ENCODE results near the gene FERMT1. TPM values are rescaled to one million over a fixed set of nuclear protein-coding genes. Genes with fewer than 3 reads are reported as not detected.

FERMT1 gene
- total and polyA plus RNA-seq, 7 donors = 0.16 to 31.5 (median 0.41) TPM

- Histone ChIP-seq H3K4me1 (no peaks in the 10 kb centered on the region), H3K36me3 (no peaks in the 10 kb centered on the region), H3K4me3 (no peak overlapping the region), H3K9me3 (no peaks in the 10 kb centered on the region), H3K27me3 (peaks cover 0 to 21% (median 0%) of the 10 kb centered on the region in 3 donors), H3K27ac (no peak overlapping the region)
- intact Hi-C loops (cut with DNase I) = no loop called here
- no peak for DNase-seq
- no peak for TF ChIP-seq POLR2A (IDR thresholded peaks at IDR 0.05)
- no peak for TF ChIP-seq EP300 (IDR thresholded peaks at IDR 0.05)
- TF ChIP-seq, protein P1, sequence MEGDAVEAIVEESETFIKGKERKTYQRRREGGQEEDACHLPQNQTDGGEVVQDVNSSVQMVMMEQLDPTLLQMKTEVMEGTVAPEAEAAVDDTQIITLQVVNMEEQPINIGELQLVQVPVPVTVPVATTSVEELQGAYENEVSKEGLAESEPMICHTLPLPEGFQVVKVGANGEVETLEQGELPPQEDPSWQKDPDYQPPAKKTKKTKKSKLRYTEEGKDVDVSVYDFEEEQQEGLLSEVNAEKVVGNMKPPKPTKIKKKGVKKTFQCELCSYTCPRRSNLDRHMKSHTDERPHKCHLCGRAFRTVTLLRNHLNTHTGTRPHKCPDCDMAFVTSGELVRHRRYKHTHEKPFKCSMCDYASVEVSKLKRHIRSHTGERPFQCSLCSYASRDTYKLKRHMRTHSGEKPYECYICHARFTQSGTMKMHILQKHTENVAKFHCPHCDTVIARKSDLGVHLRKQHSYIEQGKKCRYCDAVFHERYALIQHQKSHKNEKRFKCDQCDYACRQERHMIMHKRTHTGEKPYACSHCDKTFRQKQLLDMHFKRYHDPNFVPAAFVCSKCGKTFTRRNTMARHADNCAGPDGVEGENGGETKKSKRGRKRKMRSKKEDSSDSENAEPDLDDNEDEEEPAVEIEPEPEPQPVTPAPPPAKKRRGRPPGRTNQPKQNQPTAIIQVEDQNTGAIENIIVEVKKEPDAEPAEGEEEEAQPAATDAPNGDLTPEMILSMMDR (IDR thresholded peaks at IDR 0.05) = no peak
- no peak for TF ChIP-seq POLR2AphosphoS5 (IDR thresholded peaks at IDR 0.05)
- WGBS, 2 donors = 76 to 80% methylated on average over 6 of the region's 6 CpGs
Observed at GRCh38 chr20:6060213-6060612, 62.6 kb downstream of the FERMT1 start.

- Histone ChIP-seq H3K27me3 (peaks cover 0 to 28% (median 3%) of the 10 kb centered on the region in 3 donors), H3K36me3 (no peaks in the 10 kb centered on the region), H3K27ac (no peak overlapping the region), H3K4me3 (no peak overlapping the region), H3K9me3 (no peaks in the 10 kb centered on the region), H3K4me1 (no peaks in the 10 kb centered on the region)
- 12 to 41% methylated on average over 7 of the region's 7 CpGs for WGBS, 2 donors
- intact Hi-C loops (cut with DNase I) = no loop called here
- no peak for DNase-seq
- TF ChIP-seq POLR2A (IDR thresholded peaks at IDR 0.05) = no peak
- no peak for TF ChIP-seq EP300 (IDR thresholded peaks at IDR 0.05)
- no peak for TF ChIP-seq POLR2AphosphoS5 (IDR thresholded peaks at IDR 0.05)
- TF ChIP-seq, protein P1 (IDR thresholded peaks at IDR 0.05) = no peak
Observed at GRCh38 chr20:6058684-6059295, 64.0 kb downstream of the FERMT1 start.

- H3K4me3 ChIP-seq = no peak overlapping the region
- H3K27ac ChIP-seq = no peak overlapping the region
- TF ChIP-seq POLR2A (IDR thresholded peaks at IDR 0.05) (no peak), EP300 (IDR thresholded peaks at IDR 0.05) (no peak)
- TF ChIP-seq, protein P1 (IDR thresholded peaks at IDR 0.05) = no peak
- peaks cover 0 to 39% (median 4%) of the 10 kb centered on the region in 3 donors for H3K27me3 ChIP-seq
- intact Hi-C loops (cut with DNase I) = no loop called here
- WGBS, 2 donors = 68 to 86% methylated on average over 2 of the region's 2 CpGs
- DNase-seq = no peak
- no peaks in the 10 kb centered on the region for H3K9me3 ChIP-seq
- peaks cover 0 to 1% (median 0%) of the 10 kb centered on the region in 4 donors for H3K4me1 ChIP-seq
- H3K36me3 ChIP-seq = no peaks in the 10 kb centered on the region
Observed at GRCh38 chr20:6057691-6058090, 65.1 kb downstream of the FERMT1 start.

DNA sequence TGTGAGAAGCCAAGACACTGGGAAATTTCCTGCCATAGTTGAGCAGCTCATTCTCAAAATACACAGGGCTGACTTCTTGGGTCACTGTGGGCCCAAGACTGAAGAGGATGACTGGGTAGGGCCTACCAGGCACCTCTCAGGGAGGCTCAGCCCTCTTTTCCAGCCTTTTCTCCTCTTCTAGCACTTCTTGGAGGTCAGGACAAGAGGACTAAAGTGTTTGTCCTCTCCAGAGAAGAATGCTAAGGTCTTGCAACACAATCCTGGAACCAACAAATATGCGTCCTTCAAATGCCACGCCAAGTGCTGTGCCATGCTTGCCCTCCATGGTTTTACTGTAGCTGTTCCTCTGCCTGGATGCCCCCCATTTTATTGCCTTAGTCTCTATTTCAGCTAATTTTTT is 65.7 kb downstream of the FERMT1 start:
- intact Hi-C loops (cut with DNase I) = no loop called here
- 97 to 99% methylated on average over 2 of the region's 2 CpGs for WGBS, 2 donors
- Histone ChIP-seq H3K27me3 (peaks cover 3 to 45% (median 10%) of the 10 kb centered on the region in 3 donors), H3K27ac (no peak overlapping the region), H3K9me3 (no peaks in the 10 kb centered on the region), H3K36me3 (no peaks in the 10 kb centered on the region), H3K4me1 (peaks cover 0 to 7% (median 5%) of the 10 kb centered on the region in 4 donors), H3K4me3 (no peak overlapping the region)
- TF ChIP-seq, protein P1 (IDR thresholded peaks at IDR 0.05) = no peak
- TF ChIP-seq EP300 (IDR thresholded peaks at IDR 0.05) = no peak
- TF ChIP-seq POLR2AphosphoS5 (IDR thresholded peaks at IDR 0.05) = no peak
- no peak for TF ChIP-seq POLR2A (IDR thresholded peaks at IDR 0.05)
- DNase-seq = no peak

All from sigmoid colon (tissue), 7 donors.